Measurements from ENCODE around the gene CEACAM20. TPM values are rescaled to one million over a fixed set of nuclear protein-coding genes. Genes with fewer than 3 reads are reported as not detected.

Gene CEACAM20
- not detected in 2 replicates for total RNA-seq (2013; cell fraction: nucleolus; rRNA removed)
- total RNA-seq (2014; rRNA removed) (not detected in 2 replicates), total RNA-seq (2014; rRNA removed; fragmentation: Illumina TruSeq; extraction: Trizol) (not detected in 2 replicates), total RNA-seq (2021) (not detected in 2 replicates), polyA plus RNA-seq (2011; rRNA removed) (not detected in 2 replicates), polyA plus RNA-seq (2014; fragmentation: Illumina TruSeq; extraction: Trizol) (not detected in 2 replicates), polyA plus RNA-seq (2014; fragmentation: Nextera tagmentation; extraction: Ambion mirVana) (not detected), polyA plus RNA-seq (2014; rRNA removed) (not detected in 2 replicates), polyA plus RNA-seq (2016; fragmentation: Nextera tagmentation; extraction: Ambion mirVana) (not detected), polyA minus RNA-seq (2011; rRNA and poly(A)+ RNA removed) (not detected in 2 replicates), Bru-seq, nascent RNA (percentile 8 among the genes with signal in this experiment), BruChase-seq, experiment 1, labeled RNA remaining after a 6-hour chase (not detected), BruChase-seq, experiment 2, labeled RNA remaining after a 2-hour chase (not detected)
- not detected for polyA plus RNA-seq (2011; ENCODE audit: low read depth)
- not detected in 2 replicates for polyA plus RNA-seq (2011; cell fraction: cytosol; rRNA removed)
- polyA plus RNA-seq (2011; cell fraction: nucleus; rRNA removed) = not detected in 2 replicates
- not detected in 2 replicates for polyA plus RNA-seq (2012)
- polyA minus RNA-seq (2011; cell fraction: cytosol; rRNA and poly(A)+ RNA removed) = not detected in 2 replicates
- polyA minus RNA-seq (2011; cell fraction: nucleus; rRNA and poly(A)+ RNA removed) = not detected in 2 replicates
- long read RNA-seq, experiment 1 = 0 reads
- long read RNA-seq, experiment 2, partial matches to known transcripts = 0 of 1 reads
- long read RNA-seq, experiment 2, other reads (novel, unspliced or antisense) = 1 of 1 reads

DNA sequence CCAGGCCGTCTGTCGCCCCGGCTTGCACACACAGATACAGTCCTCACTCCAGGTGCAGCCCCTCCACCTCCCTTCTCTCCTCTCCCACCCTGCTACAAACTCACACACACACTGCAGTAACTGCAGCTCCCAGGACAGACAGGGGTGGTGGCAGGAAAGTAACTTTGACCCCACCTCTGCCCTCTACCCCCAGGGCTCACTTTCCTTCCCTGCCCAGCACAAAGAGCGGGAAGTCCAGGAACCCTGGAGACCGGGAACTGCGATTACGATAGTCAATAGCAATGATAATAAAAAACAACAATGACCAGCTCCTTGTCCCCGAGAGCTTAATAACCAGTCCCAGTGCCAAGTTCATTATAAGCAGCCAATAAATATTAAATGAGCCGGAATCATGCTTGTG lies at the start of gene CEACAM20:
CEACAM20 (minus strand) TSS at position 140 of the 400 bp plus-strand sequence. CDS start 166 bp downstream, outside the sequence.
- H2AFZ ChIP-seq (ENCODE audit: control insufficient read depth, low read depth, low read length) = no peak within 1 kb of the TSS
- TF ChIP-seq MXI1 (IDR thresholded peaks at IDR 0.05; ENCODE audit: low read depth, low read length) (no peak), TCF7 (IDR thresholded peaks at IDR 0.05; ENCODE audit: borderline replicate concordance) (no peak), ZBED1 (IDR thresholded peaks at IDR 0.05; ENCODE audit: borderline replicate concordance) (no peak), NFIC (IDR thresholded peaks at IDR 0.05; ENCODE audit: low read depth, low read length) (no peak), POLR2AphosphoS5 (IDR thresholded peaks at IDR 0.05; ENCODE audit: low read length) (no peak), SUZ12 (IDR thresholded peaks at IDR 0.05; ENCODE audit: unreplicated experiment) (no peak), SIN3A (IDR thresholded peaks at IDR 0.05; ENCODE audit: low read depth, low read length) (no peak), ASH2L (IDR thresholded peaks at IDR 0.05; ENCODE audit: borderline replicate concordance, low read depth) (no peak), KAT2A (conservative IDR thresholded peaks at IDR 0.05; ENCODE audit: control insufficient read depth, low read depth, low read length) (no peak), HDAC6 (IDR thresholded peaks at IDR 0.05; ENCODE audit: unreplicated experiment) (no peak), MEF2A (IDR thresholded peaks at IDR 0.05; ENCODE audit: insufficient read depth, low read depth, low read length) (no peak), NR2C1 (IDR thresholded peaks at IDR 0.05) (no peak), EGR1 (IDR thresholded peaks at IDR 0.05; ENCODE audit: borderline replicate concordance in 1 of 2, low read depth in 2 of 2, low read length in 2 of 2) (no peak)
- TF ChIP-seq, protein P1, sequence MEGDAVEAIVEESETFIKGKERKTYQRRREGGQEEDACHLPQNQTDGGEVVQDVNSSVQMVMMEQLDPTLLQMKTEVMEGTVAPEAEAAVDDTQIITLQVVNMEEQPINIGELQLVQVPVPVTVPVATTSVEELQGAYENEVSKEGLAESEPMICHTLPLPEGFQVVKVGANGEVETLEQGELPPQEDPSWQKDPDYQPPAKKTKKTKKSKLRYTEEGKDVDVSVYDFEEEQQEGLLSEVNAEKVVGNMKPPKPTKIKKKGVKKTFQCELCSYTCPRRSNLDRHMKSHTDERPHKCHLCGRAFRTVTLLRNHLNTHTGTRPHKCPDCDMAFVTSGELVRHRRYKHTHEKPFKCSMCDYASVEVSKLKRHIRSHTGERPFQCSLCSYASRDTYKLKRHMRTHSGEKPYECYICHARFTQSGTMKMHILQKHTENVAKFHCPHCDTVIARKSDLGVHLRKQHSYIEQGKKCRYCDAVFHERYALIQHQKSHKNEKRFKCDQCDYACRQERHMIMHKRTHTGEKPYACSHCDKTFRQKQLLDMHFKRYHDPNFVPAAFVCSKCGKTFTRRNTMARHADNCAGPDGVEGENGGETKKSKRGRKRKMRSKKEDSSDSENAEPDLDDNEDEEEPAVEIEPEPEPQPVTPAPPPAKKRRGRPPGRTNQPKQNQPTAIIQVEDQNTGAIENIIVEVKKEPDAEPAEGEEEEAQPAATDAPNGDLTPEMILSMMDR (IDR thresholded peaks at IDR 0.05 in 2 of 3, conservative IDR thresholded peaks at IDR 0.05 in 1 of 3; ENCODE audit: control insufficient read depth in 2 of 3, extremely low read depth in 1 of 3, insufficient read depth in 1 of 3, low read depth in 3 of 3, low read length in 3 of 3) = no peak
- TF ChIP-seq, protein P2, sequence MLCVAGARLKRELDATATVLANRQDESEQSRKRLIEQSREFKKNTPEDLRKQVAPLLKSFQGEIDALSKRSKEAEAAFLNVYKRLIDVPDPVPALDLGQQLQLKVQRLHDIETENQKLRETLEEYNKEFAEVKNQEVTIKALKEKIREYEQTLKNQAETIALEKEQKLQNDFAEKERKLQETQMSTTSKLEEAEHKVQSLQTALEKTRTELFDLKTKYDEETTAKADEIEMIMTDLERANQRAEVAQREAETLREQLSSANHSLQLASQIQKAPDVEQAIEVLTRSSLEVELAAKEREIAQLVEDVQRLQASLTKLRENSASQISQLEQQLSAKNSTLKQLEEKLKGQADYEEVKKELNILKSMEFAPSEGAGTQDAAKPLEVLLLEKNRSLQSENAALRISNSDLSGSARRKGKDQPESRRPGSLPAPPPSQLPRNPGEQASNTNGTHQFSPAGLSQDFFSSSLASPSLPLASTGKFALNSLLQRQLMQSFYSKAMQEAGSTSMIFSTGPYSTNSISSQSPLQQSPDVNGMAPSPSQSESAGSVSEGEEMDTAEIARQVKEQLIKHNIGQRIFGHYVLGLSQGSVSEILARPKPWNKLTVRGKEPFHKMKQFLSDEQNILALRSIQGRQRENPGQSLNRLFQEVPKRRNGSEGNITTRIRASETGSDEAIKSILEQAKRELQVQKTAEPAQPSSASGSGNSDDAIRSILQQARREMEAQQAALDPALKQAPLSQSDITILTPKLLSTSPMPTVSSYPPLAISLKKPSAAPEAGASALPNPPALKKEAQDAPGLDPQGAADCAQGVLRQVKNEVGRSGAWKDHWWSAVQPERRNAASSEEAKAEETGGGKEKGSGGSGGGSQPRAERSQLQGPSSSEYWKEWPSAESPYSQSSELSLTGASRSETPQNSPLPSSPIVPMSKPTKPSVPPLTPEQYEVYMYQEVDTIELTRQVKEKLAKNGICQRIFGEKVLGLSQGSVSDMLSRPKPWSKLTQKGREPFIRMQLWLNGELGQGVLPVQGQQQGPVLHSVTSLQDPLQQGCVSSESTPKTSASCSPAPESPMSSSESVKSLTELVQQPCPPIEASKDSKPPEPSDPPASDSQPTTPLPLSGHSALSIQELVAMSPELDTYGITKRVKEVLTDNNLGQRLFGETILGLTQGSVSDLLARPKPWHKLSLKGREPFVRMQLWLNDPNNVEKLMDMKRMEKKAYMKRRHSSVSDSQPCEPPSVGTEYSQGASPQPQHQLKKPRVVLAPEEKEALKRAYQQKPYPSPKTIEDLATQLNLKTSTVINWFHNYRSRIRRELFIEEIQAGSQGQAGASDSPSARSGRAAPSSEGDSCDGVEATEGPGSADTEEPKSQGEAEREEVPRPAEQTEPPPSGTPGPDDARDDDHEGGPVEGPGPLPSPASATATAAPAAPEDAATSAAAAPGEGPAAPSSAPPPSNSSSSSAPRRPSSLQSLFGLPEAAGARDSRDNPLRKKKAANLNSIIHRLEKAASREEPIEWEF (IDR thresholded peaks at IDR 0.05; ENCODE audit: insufficient replicate concordance, low read depth, low read length) = no peak
- ChIA-PET POLR2A (no interaction called here), SMC1A (ENCODE audit: uncharacterized antibody, unreplicated experiment) (no interaction called here), RAD21 (ENCODE audit: unreplicated experiment) (no interaction called here), CTCF (no interaction called here)
- intact Hi-C loops (cut with micrococcal nuclease; ENCODE audit: unreplicated experiment) = no loop called here
- no peaks in the 10 kb centered on the region for H3K79me2 ChIP-seq (ENCODE audit: control insufficient read depth, insufficient read depth, low read length)
- no peaks in the 10 kb centered on the region for H3K27me3 ChIP-seq (replicated peaks in 1 of 2; ENCODE audit: control insufficient read depth in 2 of 2, insufficient read depth in 2 of 2, low read length in 1 of 2)
- ATAC-seq = no peak
- H3K9me3 ChIP-seq (replicated peaks; ENCODE audit: control insufficient read depth, insufficient read depth, low read length) = no peaks in the 10 kb centered on the region; the same call in 2 of the 3 replicates
- no peak for DNase-seq (ENCODE audit: low read depth, low spot score)
- H3K36me3 ChIP-seq (ENCODE audit: control insufficient read depth in 2 of 2, insufficient read depth in 2 of 2, low read length in 1 of 2) = no peaks in the 10 kb centered on the region
- in situ Hi-C loops (cut with MboI) = no loop called here
- H3K9ac ChIP-seq (ENCODE audit: control insufficient read depth, insufficient read depth, low read length) = no peak within 1 kb of the TSS
- WGBS (ENCODE audit: insufficient coverage, insufficient replicate concordance, low lambda C conversion rate, missing lambda C conversion rate) = 66% methylated on average over 9 of the region's 9 CpGs
- no peaks in the 10 kb centered on the region for H4K20me1 ChIP-seq (ENCODE audit: control insufficient read depth, insufficient read depth)
- FAIRE-seq = no peak
- no TSS peak for BruUV-seq (replicated peaks)
- H3K4me2 ChIP-seq (ENCODE audit: control insufficient read depth, insufficient read depth) = no peak within 1 kb of the TSS
- no peaks in the 10 kb centered on the region for H3K4me1 ChIP-seq (ENCODE audit: control insufficient read depth, insufficient read depth, low read length)
- no peak within 1 kb of the TSS for H3K27ac ChIP-seq (ENCODE audit: control insufficient read depth, insufficient read depth)
- no peak within 1 kb of the TSS for H3K4me3 ChIP-seq

Data from GM12878 (cell line).